Ishikawa (cell line): ENCODE data around the gene NCOA7.
A peak's percentile ranks its signal among the peaks of the same experiment; 100 is the strongest.

ENCODE experiments used
- CEBPB ChIP-seq: IDR thresholded peaks from 2 replicates; pipeline ENCODE4 v1.6.1; 2012
- CREB1 ChIP-seq: IDR thresholded peaks from 2 replicates; pipeline ENCODE4 v1.6.1; 2012; ENCODE audit warnings: low read depth
- EGR1 ChIP-seq: IDR thresholded peaks from 2 replicates; pipeline ENCODE4 v1.6.1; 2012
- EP300 ChIP-seq: IDR thresholded peaks from 2 replicates; pipeline ENCODE4 v1.6.1; 2012; ENCODE audit warnings: borderline replicate concordance
- FOXM1 ChIP-seq: IDR thresholded peaks from 2 replicates; pipeline ENCODE4 v1.6.1; 2012; ENCODE audit warnings: low read depth, borderline replicate concordance
- MAX ChIP-seq: IDR thresholded peaks from 2 replicates; pipeline ENCODE4 v1.6.1; 2012
- NFIC ChIP-seq: IDR thresholded peaks from 2 replicates; pipeline ENCODE4 v1.6.1; 2012
- RAD21 ChIP-seq: IDR thresholded peaks from 2 replicates; pipeline ENCODE4 v1.6.1; 2012; ENCODE audit warnings: low read depth
- REST ChIP-seq: IDR thresholded peaks from 2 replicates; pipeline ENCODE4 v1.6.1; 2012; ENCODE audit warnings: low read depth, mild to moderate bottlenecking
- TAF1 ChIP-seq: IDR thresholded peaks from 2 replicates; pipeline ENCODE4 v1.6.1; 2012; ENCODE audit warnings: low read depth, mild to moderate bottlenecking
- TCF12 ChIP-seq: IDR thresholded peaks from 2 replicates; pipeline ENCODE4 v1.6.1; 2012; ENCODE audit warnings: low read depth
- TEAD4 ChIP-seq: IDR thresholded peaks from 2 replicates; pipeline ENCODE4 v1.6.1; 2012
- USF1 ChIP-seq: IDR thresholded peaks from 2 replicates; pipeline ENCODE4 v1.6.1; 2012
- YY1 ChIP-seq: IDR thresholded peaks from 2 replicates; pipeline ENCODE4 v1.6.1; 2012; ENCODE audit warnings: low read depth
- ZBTB7A ChIP-seq: IDR thresholded peaks from 2 replicates; pipeline ENCODE4 v1.6.1; 2012; ENCODE audit warnings: low read depth

NCOA7 gene

GRCh38 chr6:125949069-125949468 lies 158.3 kb downstream of the NCOA7 start:
- TF ChIP-seq REST: no peak
- no peak for TF ChIP-seq FOXM1
- TF ChIP-seq EP300: no peak
- TF ChIP-seq YY1: no peak
- TF ChIP-seq CEBPB: no peak
- TF ChIP-seq EGR1: no peak
- no peak for TF ChIP-seq USF1
- TF ChIP-seq TEAD4: no peak
- no peak for TF ChIP-seq MAX
- no peak for TF ChIP-seq TCF12
- TF ChIP-seq NFIC: no peak
- no peak for TF ChIP-seq ZBTB7A
- TF ChIP-seq TAF1: no peak
- no peak for TF ChIP-seq CREB1
- TF ChIP-seq RAD21: no peak

GRCh38 chr6:125950293-125950692 lies 159.5 kb downstream of the NCOA7 start:
- TF ChIP-seq MAX: no peak
- no peak for TF ChIP-seq ZBTB7A
- TF ChIP-seq TCF12: no peak
- TF ChIP-seq TEAD4: no peak
- no peak for TF ChIP-seq EGR1
- no peak for TF ChIP-seq FOXM1

GRCh38 chr6:125951323-125951722 lies 160.6 kb downstream of the NCOA7 start:
- no peak for TF ChIP-seq EP300
- no peak for TF ChIP-seq FOXM1
- TF ChIP-seq REST: no peak
- no peak for TF ChIP-seq RAD21
- no peak for TF ChIP-seq TCF12
- TF ChIP-seq EGR1: no peak
- no peak for TF ChIP-seq YY1
- TF ChIP-seq MAX: no peak
- TF ChIP-seq CEBPB: no peak
- no peak for TF ChIP-seq USF1
- no peak for TF ChIP-seq ZBTB7A
- TF ChIP-seq NFIC: no peak
- TF ChIP-seq CREB1: no peak
- TF ChIP-seq TEAD4: no peak

GRCh38 chr6:125952764-125953501 lies 162.2 kb downstream of the NCOA7 start:
- no peak for TF ChIP-seq CEBPB
- no peak for TF ChIP-seq ZBTB7A
- peak; percentile 57 for TF ChIP-seq RAD21
- no peak for TF ChIP-seq YY1
- no peak for TF ChIP-seq MAX

GRCh38 chr6:125953502-125953875 lies 162.7 kb downstream of the NCOA7 start:
- TF ChIP-seq RAD21: peak; percentile 53
- TF ChIP-seq CEBPB: no peak

GRCh38 chr6:125954735-125955339 lies 164.1 kb downstream of the NCOA7 start:
- TF ChIP-seq REST: no peak
- no peak for TF ChIP-seq MAX
- no peak for TF ChIP-seq EGR1
- TF ChIP-seq RAD21: no peak
- TF ChIP-seq USF1: no peak
- TF ChIP-seq NFIC: no peak
- TF ChIP-seq TCF12: no peak
- TF ChIP-seq YY1: no peak
- TF ChIP-seq ZBTB7A: no peak
- no peak for TF ChIP-seq CREB1
- no peak for TF ChIP-seq TAF1
- no peak for TF ChIP-seq EP300
